ENCODE results near the gene LATS1. TPM values are rescaled to one million over a fixed set of nuclear protein-coding genes. Genes with fewer than 3 reads are reported as not detected.

LATS1 gene
- polyA plus RNA-seq, 1 of the 3 experiments (the other 2 are of a cell fraction): 6.9 TPM

DNA sequence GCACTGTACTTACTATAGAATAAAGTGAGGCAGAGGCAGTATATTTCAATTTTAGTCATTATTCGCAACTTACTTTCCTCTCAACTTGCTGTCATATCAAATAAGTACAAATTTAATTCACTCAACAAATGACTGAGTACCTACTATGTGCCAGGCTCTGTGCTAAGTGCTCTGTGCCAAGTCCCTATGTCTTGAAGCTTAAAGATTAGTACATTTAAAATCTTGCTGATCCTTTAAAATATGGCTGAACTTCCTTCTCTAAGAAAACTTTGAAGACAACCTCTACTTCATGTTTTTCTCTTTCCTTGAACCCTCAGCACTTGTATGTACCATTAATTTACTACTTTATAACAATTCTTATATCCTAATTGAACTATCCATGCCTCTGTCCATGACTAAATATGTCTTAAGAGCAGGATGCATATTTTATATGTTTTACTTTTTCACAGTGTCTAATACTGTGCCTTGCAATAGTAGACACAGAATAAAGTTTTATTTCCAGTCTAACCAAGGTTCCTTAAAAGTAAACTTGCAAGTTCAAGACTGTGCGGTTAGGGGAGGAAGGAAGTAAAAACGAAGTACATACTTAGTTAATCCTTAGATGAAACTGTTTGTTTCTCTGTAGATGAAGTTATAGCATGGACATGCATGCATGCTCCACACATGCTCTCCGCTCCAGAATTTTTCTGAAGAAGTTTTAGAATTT, 10.0 kb upstream of the LATS1 start:
- TF ChIP-seq TCF12 (IDR thresholded peaks at IDR 0.05): no peak
- TF ChIP-seq EP300 (IDR thresholded peaks at IDR 0.05; ENCODE audit: borderline replicate concordance in 1 of 2, low read depth in 1 of 2, low read length in 1 of 2): no peak
- no peak for TF ChIP-seq FOXJ3 (CRISPR knock-in tag; IDR thresholded peaks at IDR 0.05)
- TF ChIP-seq MEF2A (IDR thresholded peaks at IDR 0.05; ENCODE audit: borderline replicate concordance, low read depth): no peak
- no peak for TF ChIP-seq SIN3A (IDR thresholded peaks at IDR 0.05; ENCODE audit: borderline replicate concordance, low read depth, low read length)
- no peak for TF ChIP-seq RAD21 (IDR thresholded peaks at IDR 0.05; ENCODE audit: low read length)
- no peak for TF ChIP-seq ELF1 (IDR thresholded peaks at IDR 0.05)
- TF ChIP-seq RXRA (IDR thresholded peaks at IDR 0.05; ENCODE audit: borderline replicate concordance, low read depth): no peak
- TF ChIP-seq RFX5 (IDR thresholded peaks at IDR 0.05; ENCODE audit: low read length): no peak
- TF ChIP-seq, protein P1, sequence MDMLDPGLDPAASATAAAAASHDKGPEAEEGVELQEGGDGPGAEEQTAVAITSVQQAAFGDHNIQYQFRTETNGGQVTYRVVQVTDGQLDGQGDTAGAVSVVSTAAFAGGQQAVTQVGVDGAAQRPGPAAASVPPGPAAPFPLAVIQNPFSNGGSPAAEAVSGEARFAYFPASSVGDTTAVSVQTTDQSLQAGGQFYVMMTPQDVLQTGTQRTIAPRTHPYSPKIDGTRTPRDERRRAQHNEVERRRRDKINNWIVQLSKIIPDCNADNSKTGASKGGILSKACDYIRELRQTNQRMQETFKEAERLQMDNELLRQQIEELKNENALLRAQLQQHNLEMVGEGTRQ (IDR thresholded peaks at IDR 0.05; ENCODE audit: borderline replicate concordance, low read depth, low read length): no peak
- no peak for TF ChIP-seq FOXM1 (IDR thresholded peaks at IDR 0.05; ENCODE audit: low read depth)
- TF ChIP-seq, protein P2, sequence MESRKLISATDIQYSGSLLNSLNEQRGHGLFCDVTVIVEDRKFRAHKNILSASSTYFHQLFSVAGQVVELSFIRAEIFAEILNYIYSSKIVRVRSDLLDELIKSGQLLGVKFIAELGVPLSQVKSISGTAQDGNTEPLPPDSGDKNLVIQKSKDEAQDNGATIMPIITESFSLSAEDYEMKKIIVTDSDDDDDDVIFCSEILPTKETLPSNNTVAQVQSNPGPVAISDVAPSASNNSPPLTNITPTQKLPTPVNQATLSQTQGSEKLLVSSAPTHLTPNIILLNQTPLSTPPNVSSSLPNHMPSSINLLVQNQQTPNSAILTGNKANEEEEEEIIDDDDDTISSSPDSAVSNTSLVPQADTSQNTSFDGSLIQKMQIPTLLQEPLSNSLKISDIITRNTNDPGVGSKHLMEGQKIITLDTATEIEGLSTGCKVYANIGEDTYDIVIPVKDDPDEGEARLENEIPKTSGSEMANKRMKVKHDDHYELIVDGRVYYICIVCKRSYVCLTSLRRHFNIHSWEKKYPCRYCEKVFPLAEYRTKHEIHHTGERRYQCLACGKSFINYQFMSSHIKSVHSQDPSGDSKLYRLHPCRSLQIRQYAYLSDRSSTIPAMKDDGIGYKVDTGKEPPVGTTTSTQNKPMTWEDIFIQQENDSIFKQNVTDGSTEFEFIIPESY (IDR thresholded peaks at IDR 0.05; ENCODE audit: borderline replicate concordance, low read depth): no peak
- Histone ChIP-seq H3K79me2 (ENCODE audit: insufficient read depth) (no peaks in the 10 kb centered on the region), H3K9me3 (no peaks in the 10 kb centered on the region), H3K27ac (ENCODE audit: low read depth in 2 of 2, low read length in 1 of 2) (no peak overlapping the region), H2AFZ (ENCODE audit: low read depth) (no peak overlapping the region), H3K27me3 (ENCODE audit: insufficient read depth) (no peaks in the 10 kb centered on the region), H3K4me2 (no peak overlapping the region), H3K36me3 (replicated peaks in 1 of 2; ENCODE audit: control insufficient read depth in 1 of 2, insufficient read depth in 2 of 2, low read length in 1 of 2) (peaks cover 27 to 59% of the 10 kb centered on the region in 2 experiments), H3F3A (replicated peaks; ENCODE audit: insufficient read depth) (peaks cover 14% of the 10 kb centered on the region), H3K9ac (no peak overlapping the region), H3K9me2 (no peaks in the 10 kb centered on the region), H4K20me1 (ENCODE audit: insufficient read depth) (no peaks in the 10 kb centered on the region), H3K4me3 (ENCODE audit: low read depth in 2 of 2, low read length in 1 of 2) (no peak overlapping the region), H3K4me1 (ENCODE audit: control insufficient read depth in 1 of 2, insufficient read depth in 2 of 2, low read depth in 1 of 2, low read length in 1 of 2) (no peaks in the 10 kb centered on the region)
- CTCF ChIA-PET: no interaction called here
- no peak for DNase-seq
- WGBS (ENCODE audit: low lambda C conversion rate): 86% methylated on average over 4 of the region's 4 CpGs
- POLR2A ChIA-PET: no interaction called here

DNA sequence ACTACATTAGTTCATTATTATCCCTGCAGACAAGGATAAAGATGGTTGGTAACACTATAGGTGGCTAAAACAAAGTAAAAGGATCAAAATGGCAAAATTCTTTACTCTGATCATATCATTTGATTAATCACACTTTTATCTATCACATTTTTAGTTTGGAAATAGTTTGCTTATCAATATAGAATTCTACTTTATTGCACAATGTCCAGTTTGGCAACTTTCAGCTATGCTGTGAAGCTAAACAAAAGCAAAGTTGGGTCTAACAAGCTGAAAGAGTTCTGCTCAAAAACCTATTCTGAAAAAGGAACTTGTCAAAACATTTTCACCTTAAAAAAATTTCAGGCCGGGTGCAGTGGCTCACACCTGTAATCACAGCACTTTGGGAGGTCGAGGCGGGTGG, 7.9 kb upstream of the LATS1 start:
- WGBS (ENCODE audit: low lambda C conversion rate): 96% methylated on average over 3 of the region's 3 CpGs
- no peaks in the 10 kb centered on the region for H3K9me2 ChIP-seq
- H4K20me1 ChIP-seq (ENCODE audit: insufficient read depth): no peaks in the 10 kb centered on the region
- H3K4me2 ChIP-seq: no peak overlapping the region
- no peak overlapping the region for H3K27ac ChIP-seq (ENCODE audit: low read depth in 2 of 2, low read length in 1 of 2)
- peaks cover 27 to 44% of the 10 kb centered on the region in 2 experiments for H3K36me3 ChIP-seq (replicated peaks in 1 of 2; ENCODE audit: control insufficient read depth in 1 of 2, insufficient read depth in 2 of 2, low read length in 1 of 2)
- no peak overlapping the region for H2AFZ ChIP-seq (ENCODE audit: low read depth)
- H3K79me2 ChIP-seq (ENCODE audit: insufficient read depth): no peaks in the 10 kb centered on the region
- ChIA-PET POLR2A (no interaction called here), CTCF (no interaction called here)
- DNase-seq: no peak
- peaks cover 16% of the 10 kb centered on the region for H3F3A ChIP-seq (replicated peaks; ENCODE audit: insufficient read depth)
- H3K9me3 ChIP-seq: no peaks in the 10 kb centered on the region
- H3K4me3 ChIP-seq (ENCODE audit: low read depth in 2 of 2, low read length in 1 of 2): no peak overlapping the region
- no peaks in the 10 kb centered on the region for H3K27me3 ChIP-seq (ENCODE audit: insufficient read depth)
- H3K4me1 ChIP-seq (ENCODE audit: control insufficient read depth in 1 of 2, insufficient read depth in 2 of 2, low read depth in 1 of 2, low read length in 1 of 2): no peaks in the 10 kb centered on the region
- no peak for TF ChIP-seq ELF1 (IDR thresholded peaks at IDR 0.05)
- no peak for TF ChIP-seq JUND (IDR thresholded peaks at IDR 0.05)
- TF ChIP-seq, protein P3, sequence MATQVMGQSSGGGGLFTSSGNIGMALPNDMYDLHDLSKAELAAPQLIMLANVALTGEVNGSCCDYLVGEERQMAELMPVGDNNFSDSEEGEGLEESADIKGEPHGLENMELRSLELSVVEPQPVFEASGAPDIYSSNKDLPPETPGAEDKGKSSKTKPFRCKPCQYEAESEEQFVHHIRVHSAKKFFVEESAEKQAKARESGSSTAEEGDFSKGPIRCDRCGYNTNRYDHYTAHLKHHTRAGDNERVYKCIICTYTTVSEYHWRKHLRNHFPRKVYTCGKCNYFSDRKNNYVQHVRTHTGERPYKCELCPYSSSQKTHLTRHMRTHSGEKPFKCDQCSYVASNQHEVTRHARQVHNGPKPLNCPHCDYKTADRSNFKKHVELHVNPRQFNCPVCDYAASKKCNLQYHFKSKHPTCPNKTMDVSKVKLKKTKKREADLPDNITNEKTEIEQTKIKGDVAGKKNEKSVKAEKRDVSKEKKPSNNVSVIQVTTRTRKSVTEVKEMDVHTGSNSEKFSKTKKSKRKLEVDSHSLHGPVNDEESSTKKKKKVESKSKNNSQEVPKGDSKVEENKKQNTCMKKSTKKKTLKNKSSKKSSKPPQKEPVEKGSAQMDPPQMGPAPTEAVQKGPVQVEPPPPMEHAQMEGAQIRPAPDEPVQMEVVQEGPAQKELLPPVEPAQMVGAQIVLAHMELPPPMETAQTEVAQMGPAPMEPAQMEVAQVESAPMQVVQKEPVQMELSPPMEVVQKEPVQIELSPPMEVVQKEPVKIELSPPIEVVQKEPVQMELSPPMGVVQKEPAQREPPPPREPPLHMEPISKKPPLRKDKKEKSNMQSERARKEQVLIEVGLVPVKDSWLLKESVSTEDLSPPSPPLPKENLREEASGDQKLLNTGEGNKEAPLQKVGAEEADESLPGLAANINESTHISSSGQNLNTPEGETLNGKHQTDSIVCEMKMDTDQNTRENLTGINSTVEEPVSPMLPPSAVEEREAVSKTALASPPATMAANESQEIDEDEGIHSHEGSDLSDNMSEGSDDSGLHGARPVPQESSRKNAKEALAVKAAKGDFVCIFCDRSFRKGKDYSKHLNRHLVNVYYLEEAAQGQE (IDR thresholded peaks at IDR 0.05; ENCODE audit: low read depth, low read length): no peak
- no peak for TF ChIP-seq FOXJ3 (CRISPR knock-in tag; IDR thresholded peaks at IDR 0.05)
- TF ChIP-seq NRF1 (IDR thresholded peaks at IDR 0.05; ENCODE audit: low read depth, low read length): no peak
- no peak for TF ChIP-seq SIN3A (IDR thresholded peaks at IDR 0.05; ENCODE audit: borderline replicate concordance, low read depth, low read length)
- TF ChIP-seq, protein P4, sequence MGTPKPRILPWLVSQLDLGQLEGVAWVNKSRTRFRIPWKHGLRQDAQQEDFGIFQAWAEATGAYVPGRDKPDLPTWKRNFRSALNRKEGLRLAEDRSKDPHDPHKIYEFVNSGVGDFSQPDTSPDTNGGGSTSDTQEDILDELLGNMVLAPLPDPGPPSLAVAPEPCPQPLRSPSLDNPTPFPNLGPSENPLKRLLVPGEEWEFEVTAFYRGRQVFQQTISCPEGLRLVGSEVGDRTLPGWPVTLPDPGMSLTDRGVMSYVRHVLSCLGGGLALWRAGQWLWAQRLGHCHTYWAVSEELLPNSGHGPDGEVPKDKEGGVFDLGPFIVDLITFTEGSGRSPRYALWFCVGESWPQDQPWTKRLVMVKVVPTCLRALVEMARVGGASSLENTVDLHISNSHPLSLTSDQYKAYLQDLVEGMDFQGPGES (IDR thresholded peaks at IDR 0.05; ENCODE audit: low read depth, low read length): no peak
- TF ChIP-seq FOXM1 (IDR thresholded peaks at IDR 0.05; ENCODE audit: low read depth): no peak
- no peak for TF ChIP-seq MXI1 (IDR thresholded peaks at IDR 0.05; ENCODE audit: low read depth, low read length)
- no peak for TF ChIP-seq TCF12 (IDR thresholded peaks at IDR 0.05)
- no peak for TF ChIP-seq RAD21 (IDR thresholded peaks at IDR 0.05; ENCODE audit: low read length)
- TF ChIP-seq MEF2A (IDR thresholded peaks at IDR 0.05; ENCODE audit: borderline replicate concordance, low read depth): no peak
- no peak for TF ChIP-seq RFX5 (IDR thresholded peaks at IDR 0.05; ENCODE audit: low read length)
- no peak for TF ChIP-seq NFIC (IDR thresholded peaks at IDR 0.05; ENCODE audit: borderline replicate concordance)
- no peak for TF ChIP-seq RCOR1 (IDR thresholded peaks at IDR 0.05; ENCODE audit: low read length)
- H3K9ac ChIP-seq: no peak overlapping the region

All from SK-N-SH (cell line).